Epidermal melanocyte (primary cell): Measurements from ENCODE around the gene PCSK5.
"Not testable (repeated sequence)": the region's sequence is repeated elsewhere in the genome, so short reads cannot be mapped to it uniquely, and the experiment has no call there.

ENCODE experiments used
- DNase-seq: peaks from one replicate; pipeline ENCODE4 v3.0.0; 2011; ENCODE audit warnings: low spot score; ENCODE audit not compliant: insufficient read length

The PCSK5 gene

GRCh38 chr9:75962013-75962661 is 71.7 kb downstream of the PCSK5 start:
- DNase-seq = no peak

- no peak for DNase-seq
These were observed 72.2 kb downstream of the PCSK5 start for GRCh38 chr9:75962662-75963036.

- not testable (repeated sequence) for DNase-seq
These were observed 72.8 kb downstream of the PCSK5 start for GRCh38 chr9:75963321-75963720.

- DNase-seq = no peak
These were observed 74.0 kb downstream of the PCSK5 start for GRCh38 chr9:75964427-75964826.

- no peak for DNase-seq
These were observed 74.8 kb downstream of the PCSK5 start for GRCh38 chr9:75965231-75965630.

GRCh38 chr9:75967556-75967955 is 77.1 kb downstream of the PCSK5 start:
- no peak for DNase-seq

GRCh38 chr9:75974016-75974766 is 83.7 kb downstream of the PCSK5 start:
- no peak for DNase-seq

GRCh38 chr9:75975071-75975470 is 84.6 kb downstream of the PCSK5 start:
- no peak for DNase-seq

GRCh38 chr9:75976549-75976948 is 86.1 kb downstream of the PCSK5 start:
- no peak for DNase-seq

- DNase-seq = no peak
These were observed 88.9 kb downstream of the PCSK5 start for GRCh38 chr9:75979362-75979761.

- DNase-seq = no peak
These were observed 93.0 kb downstream of the PCSK5 start for GRCh38 chr9:75983319-75984045.

GRCh38 chr9:75985515-75985914 is 95.0 kb downstream of the PCSK5 start:
- no peak for DNase-seq

GRCh38 chr9:75988663-75989062 is 98.2 kb downstream of the PCSK5 start:
- DNase-seq = no peak

GRCh38 chr9:75990156-75990555 is 99.7 kb downstream of the PCSK5 start:
- DNase-seq = no peak

GRCh38 chr9:75990576-75991304 is 100.3 kb downstream of the PCSK5 start:
- DNase-seq = no peak

GRCh38 chr9:75992482-75993206 is 102.2 kb downstream of the PCSK5 start:
- DNase-seq = no peak

- no peak for DNase-seq
These were observed 103.0 kb downstream of the PCSK5 start for GRCh38 chr9:75993434-75993833.

GRCh38 chr9:75995066-75995465 is 104.6 kb downstream of the PCSK5 start:
- DNase-seq = no peak

- no peak for DNase-seq
These were observed 106.3 kb downstream of the PCSK5 start for GRCh38 chr9:75996726-75997125.

- no peak for DNase-seq
These were observed 106.7 kb downstream of the PCSK5 start for GRCh38 chr9:75997206-75997605.
